ENCODE data around the gene ACO2. TPM values are rescaled to one million over a fixed set of nuclear protein-coding genes. Genes with fewer than 3 reads are reported as not detected.
A peak's percentile ranks its signal among the peaks of the same experiment; 100 is the strongest.
"Not testable (repeated sequence)": the region's sequence is repeated elsewhere in the genome, so short reads cannot be mapped to it uniquely, and the experiment has no call there.

The ACO2 gene
- total RNA-seq, 1 donor from 2014 or later: 77.3 TPM

- Mint-ChIP-seq H3K4me1 (ENCODE audit: unreplicated experiment) (peaks cover 70% of the 10 kb centered on the region), H3K4me3 (ENCODE audit: unreplicated experiment) (no peak overlapping the region)
- DNase-seq (ENCODE audit: extremely low spot score, unreplicated experiment): no peak
Observed at GRCh38 chr22:41565403-41566054, 96.6 kb downstream of the ACO2 start.

GRCh38 chr22:41567512-41567768, 98.5 kb downstream of the ACO2 start:
- Mint-ChIP-seq H3K9me3 (ENCODE audit: unreplicated experiment) (no peaks in the 10 kb centered on the region), H3K4me1 (ENCODE audit: unreplicated experiment) (peaks cover 51% of the 10 kb centered on the region), H3K27ac (ENCODE audit: unreplicated experiment) (no peak overlapping the region), H3K27me3 (ENCODE audit: unreplicated experiment) (no peaks in the 10 kb centered on the region), H3K36me3 (ENCODE audit: unreplicated experiment) (no peaks in the 10 kb centered on the region), H3K4me3 (ENCODE audit: unreplicated experiment) (no peak overlapping the region)
- TF ChIP-seq CTCF (IDR thresholded peaks at IDR 0.05): no peak
- DNase-seq (ENCODE audit: extremely low spot score, unreplicated experiment): no peak

More at GRCh38 chr22:41565403-41566054, 96.6 kb downstream of the ACO2 start:
- Mint-ChIP-seq H3K36me3 (ENCODE audit: unreplicated experiment) (no peaks in the 10 kb centered on the region), H3K27ac (ENCODE audit: unreplicated experiment) (peak overlapping the region; percentile 91), H3K27me3 (ENCODE audit: unreplicated experiment) (no peaks in the 10 kb centered on the region), H3K9me3 (ENCODE audit: unreplicated experiment) (no peaks in the 10 kb centered on the region)
- no peak for TF ChIP-seq CTCF (IDR thresholded peaks at IDR 0.05)

- no peak for TF ChIP-seq CTCF (IDR thresholded peaks at IDR 0.05)
- DNase-seq (ENCODE audit: extremely low spot score, unreplicated experiment): no peak
- Mint-ChIP-seq H3K36me3 (ENCODE audit: unreplicated experiment) (no peaks in the 10 kb centered on the region), H3K4me3 (ENCODE audit: unreplicated experiment) (no peak overlapping the region), H3K9me3 (ENCODE audit: unreplicated experiment) (no peaks in the 10 kb centered on the region), H3K27ac (ENCODE audit: unreplicated experiment) (no peak overlapping the region), H3K27me3 (ENCODE audit: unreplicated experiment) (no peaks in the 10 kb centered on the region), H3K4me1 (ENCODE audit: unreplicated experiment) (peaks cover 39% of the 10 kb centered on the region)
Observed at GRCh38 chr22:41568811-41569210, 99.9 kb downstream of the ACO2 start.

GRCh38 chr22:41570221-41570620, 101.3 kb downstream of the ACO2 start:
- no peak overlapping the region for H3K27ac Mint-ChIP-seq (ENCODE audit: unreplicated experiment)
- no peaks in the 10 kb centered on the region for H3K36me3 Mint-ChIP-seq (ENCODE audit: unreplicated experiment)
- H3K4me3 Mint-ChIP-seq (ENCODE audit: unreplicated experiment): no peak overlapping the region
- H3K9me3 Mint-ChIP-seq (ENCODE audit: unreplicated experiment): no peaks in the 10 kb centered on the region
- no peak for TF ChIP-seq CTCF (IDR thresholded peaks at IDR 0.05)
- H3K27me3 Mint-ChIP-seq (ENCODE audit: unreplicated experiment): no peaks in the 10 kb centered on the region
- DNase-seq (ENCODE audit: extremely low spot score, unreplicated experiment): no peak
- H3K4me1 Mint-ChIP-seq (ENCODE audit: unreplicated experiment): peaks cover 29% of the 10 kb centered on the region

GRCh38 chr22:41571786-41572185, 102.9 kb downstream of the ACO2 start:
- DNase-seq (ENCODE audit: extremely low spot score, unreplicated experiment): no peak
- H3K36me3 Mint-ChIP-seq (ENCODE audit: unreplicated experiment): peaks cover 2% of the 10 kb centered on the region
- TF ChIP-seq CTCF (IDR thresholded peaks at IDR 0.05): no peak
- H3K4me3 Mint-ChIP-seq (ENCODE audit: unreplicated experiment): no peak overlapping the region
- H3K27ac Mint-ChIP-seq (ENCODE audit: unreplicated experiment): no peak overlapping the region
- H3K9me3 Mint-ChIP-seq (ENCODE audit: unreplicated experiment): no peaks in the 10 kb centered on the region
- H3K4me1 Mint-ChIP-seq (ENCODE audit: unreplicated experiment): peaks cover 18% of the 10 kb centered on the region
- no peaks in the 10 kb centered on the region for H3K27me3 Mint-ChIP-seq (ENCODE audit: unreplicated experiment)

GRCh38 chr22:41572305-41572704, 103.4 kb downstream of the ACO2 start:
- H3K4me1 Mint-ChIP-seq (ENCODE audit: unreplicated experiment): peaks cover 12% of the 10 kb centered on the region
- H3K36me3 Mint-ChIP-seq (ENCODE audit: unreplicated experiment); H3K27me3 Mint-ChIP-seq (ENCODE audit: unreplicated experiment); DNase-seq (ENCODE audit: extremely low spot score, unreplicated experiment); H3K9me3 Mint-ChIP-seq (ENCODE audit: unreplicated experiment); H3K27ac Mint-ChIP-seq (ENCODE audit: unreplicated experiment); H3K4me3 Mint-ChIP-seq (ENCODE audit: unreplicated experiment): not testable (repeated sequence)

Measured in osteocyte (in vitro differentiated cells).